HS-27A (cell line): ENCODE measurements around the gene IL12RB1.

Source experiments
- DNase-seq: peaks from one replicate; pipeline ENCODE4 v3.0.0-alpha.2; 2012; ENCODE audit warnings: low read depth, missing footprints

IL12RB1 gene

DNA sequence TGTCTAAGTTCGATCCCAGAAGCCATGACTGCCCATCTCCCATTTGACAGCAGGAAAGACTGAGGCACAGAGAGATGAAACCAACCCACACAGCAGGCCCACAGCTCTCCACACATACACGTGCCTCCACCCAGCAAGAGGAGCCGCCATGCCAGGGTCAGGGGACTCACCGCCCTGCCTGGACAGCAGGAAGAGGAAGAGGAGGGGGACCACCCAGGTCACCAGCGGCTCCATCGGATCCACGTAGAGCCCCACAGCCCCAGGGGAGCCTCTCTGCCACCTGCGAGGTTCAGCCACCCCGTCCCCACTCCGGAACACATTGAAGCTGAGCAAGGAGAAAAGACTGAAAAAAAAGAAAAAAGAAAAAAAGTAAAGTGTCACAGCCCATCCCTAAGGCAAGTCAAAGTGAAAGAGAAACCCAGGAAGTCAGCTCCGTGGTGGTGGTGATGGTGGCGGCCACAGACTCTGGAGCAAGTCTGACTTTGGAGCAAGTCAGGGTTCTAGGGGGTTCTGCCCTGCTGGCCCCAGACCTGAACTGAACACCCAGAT lies at the start of gene IL12RB1:
IL12RB1 (minus strand) TSS at position 345 of the 549 bp plus-strand sequence; CDS start at position 234, 111 bp downstream.
- no peak for DNase-seq

DNA sequence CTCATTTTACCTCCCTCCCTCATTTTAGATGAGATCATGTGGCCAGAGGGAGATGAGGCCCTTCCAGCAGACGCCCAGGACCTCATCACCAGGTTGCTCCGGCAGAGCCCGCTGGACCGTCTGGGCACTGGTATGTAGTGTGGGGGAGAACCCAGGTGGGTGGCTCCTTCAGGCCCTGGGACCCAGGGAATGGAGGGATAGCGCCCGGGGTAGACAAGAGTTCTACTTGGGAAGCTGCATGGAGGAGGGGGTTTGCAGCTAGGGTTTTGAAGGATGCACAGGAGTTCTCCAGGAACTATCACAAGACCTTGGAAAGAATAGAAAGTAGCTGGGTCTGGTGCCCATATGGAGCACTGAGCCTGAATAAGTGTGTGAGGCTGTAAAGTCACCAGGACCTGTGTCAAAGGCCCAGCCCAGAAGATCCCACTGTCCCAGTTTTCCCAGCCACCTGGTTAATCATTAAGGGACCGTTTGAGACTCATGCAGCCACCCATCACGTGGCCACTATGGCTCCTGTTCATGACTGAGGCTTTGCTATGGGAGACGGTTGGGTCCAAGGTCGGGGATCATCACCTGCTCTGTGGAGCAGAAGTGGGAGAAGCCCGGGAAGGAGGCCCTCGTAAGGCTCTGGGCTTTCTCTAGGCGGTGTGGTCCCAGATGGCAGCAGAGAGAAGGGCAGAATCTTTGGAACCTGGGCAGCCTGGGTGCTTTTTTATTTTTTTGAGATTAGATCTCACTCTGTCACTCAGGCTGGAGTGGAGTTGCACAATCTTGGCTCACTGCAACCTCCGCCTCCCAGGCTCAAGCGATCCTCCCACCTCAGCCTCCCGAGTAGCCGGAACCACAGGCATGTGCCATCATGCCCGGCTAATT lies 49.2 kb upstream of the IL12RB1 start:
- no peak for DNase-seq

DNA sequence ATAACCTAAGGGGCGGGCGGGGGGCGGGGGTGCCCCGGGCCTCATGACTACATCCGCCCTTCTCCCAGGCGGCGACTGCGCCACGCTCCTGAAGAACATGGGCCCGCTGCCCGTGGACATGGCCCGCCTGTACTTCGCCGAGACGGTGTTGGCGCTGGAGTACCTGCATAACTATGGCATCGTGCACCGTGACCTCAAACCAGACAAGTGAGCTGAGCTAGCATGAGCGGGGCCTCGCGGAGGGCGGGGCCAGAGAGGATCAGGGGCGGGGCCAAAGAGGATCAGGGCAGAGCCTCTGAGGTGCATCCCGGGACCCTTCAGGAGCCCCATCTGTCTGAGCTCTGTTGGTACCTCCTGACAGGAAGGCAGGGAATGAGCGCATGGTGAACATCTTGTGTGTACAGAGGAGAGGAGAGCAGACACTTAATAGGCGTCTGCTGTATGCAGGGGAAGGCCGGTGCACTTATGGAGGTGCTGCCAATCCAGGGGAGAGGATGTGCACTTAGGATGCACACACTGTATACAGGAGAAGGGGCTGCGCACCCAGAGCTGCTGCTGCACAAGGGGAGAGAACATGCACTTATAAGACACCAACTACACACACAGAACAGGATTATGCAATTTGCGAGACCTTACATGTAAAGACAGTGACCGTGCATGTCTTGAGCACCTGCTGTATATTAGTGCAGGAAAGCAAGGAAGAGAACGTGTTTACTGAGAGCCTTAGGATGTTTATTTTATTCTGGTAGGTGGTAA lies 45.3 kb upstream of the IL12RB1 start:
- no peak for DNase-seq

- DNase-seq, result no peak
These were observed 43.9 kb upstream of the IL12RB1 start for GRCh38 chr19:18130523-18131242.

DNA sequence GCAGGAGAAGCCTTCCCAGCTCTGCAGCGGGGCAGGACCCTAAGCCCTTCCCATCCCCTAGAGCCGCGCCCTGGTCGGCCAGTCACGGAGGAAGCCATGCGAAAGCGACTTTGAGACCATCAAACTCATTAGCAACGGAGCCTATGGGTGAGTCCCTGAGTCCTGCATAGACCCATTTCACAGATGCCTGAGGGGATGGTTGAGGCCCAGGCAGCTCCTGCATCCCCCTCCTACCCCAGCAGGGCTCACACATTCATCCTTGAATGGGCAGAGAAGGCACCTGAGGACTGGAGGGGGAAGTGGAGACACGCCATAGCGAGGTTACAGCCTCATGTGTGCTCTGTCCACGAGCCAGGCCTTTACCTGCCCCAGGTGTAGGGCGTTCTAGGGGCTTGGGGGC lies 42.1 kb upstream of the IL12RB1 start:
- no peak for DNase-seq

DNA sequence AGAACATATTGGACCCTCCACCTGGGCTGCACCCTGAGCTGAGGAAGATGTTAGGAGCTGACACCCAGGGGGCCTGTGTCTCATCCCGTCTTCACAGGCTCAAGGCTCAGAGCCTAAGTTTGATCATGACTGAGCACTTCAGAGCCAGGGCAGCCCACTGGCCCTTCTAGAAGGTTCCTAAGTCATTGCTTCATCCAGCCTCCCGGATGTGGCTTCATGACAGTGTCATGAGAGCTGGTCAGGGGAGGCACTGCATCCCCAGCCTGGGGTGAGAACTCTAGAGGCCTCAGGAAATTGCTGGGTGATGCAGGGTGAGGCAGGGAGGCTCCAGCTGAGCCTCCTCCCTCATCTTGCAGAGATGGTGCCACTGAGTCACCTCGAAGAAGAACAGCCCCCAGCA lies 41.3 kb upstream of the IL12RB1 start:
- no peak for DNase-seq

- DNase-seq, result no peak
These were observed 39.4 kb upstream of the IL12RB1 start for GRCh38 chr19:18126097-18126496.

DNA sequence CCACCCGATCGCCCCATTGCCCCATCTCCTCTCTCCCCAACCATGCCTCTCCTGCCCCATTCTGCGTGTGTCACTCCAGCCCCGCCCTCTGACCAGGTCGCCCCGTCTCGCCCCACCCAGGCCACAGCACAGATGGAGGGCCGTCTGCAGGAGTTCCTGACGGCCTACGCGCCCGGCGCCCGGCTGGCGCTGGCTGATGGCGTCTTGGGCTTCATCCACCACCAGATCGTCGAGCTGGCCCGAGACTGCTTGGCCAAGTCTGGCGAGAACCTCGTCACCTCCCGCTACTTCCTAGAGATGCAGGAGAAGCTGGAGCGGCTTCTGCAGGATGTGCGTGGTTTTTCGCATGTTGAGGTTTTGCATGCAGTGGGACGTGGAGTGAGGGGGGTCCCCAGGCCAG lies 37.1 kb upstream of the IL12RB1 start:
- no peak for DNase-seq

DNA sequence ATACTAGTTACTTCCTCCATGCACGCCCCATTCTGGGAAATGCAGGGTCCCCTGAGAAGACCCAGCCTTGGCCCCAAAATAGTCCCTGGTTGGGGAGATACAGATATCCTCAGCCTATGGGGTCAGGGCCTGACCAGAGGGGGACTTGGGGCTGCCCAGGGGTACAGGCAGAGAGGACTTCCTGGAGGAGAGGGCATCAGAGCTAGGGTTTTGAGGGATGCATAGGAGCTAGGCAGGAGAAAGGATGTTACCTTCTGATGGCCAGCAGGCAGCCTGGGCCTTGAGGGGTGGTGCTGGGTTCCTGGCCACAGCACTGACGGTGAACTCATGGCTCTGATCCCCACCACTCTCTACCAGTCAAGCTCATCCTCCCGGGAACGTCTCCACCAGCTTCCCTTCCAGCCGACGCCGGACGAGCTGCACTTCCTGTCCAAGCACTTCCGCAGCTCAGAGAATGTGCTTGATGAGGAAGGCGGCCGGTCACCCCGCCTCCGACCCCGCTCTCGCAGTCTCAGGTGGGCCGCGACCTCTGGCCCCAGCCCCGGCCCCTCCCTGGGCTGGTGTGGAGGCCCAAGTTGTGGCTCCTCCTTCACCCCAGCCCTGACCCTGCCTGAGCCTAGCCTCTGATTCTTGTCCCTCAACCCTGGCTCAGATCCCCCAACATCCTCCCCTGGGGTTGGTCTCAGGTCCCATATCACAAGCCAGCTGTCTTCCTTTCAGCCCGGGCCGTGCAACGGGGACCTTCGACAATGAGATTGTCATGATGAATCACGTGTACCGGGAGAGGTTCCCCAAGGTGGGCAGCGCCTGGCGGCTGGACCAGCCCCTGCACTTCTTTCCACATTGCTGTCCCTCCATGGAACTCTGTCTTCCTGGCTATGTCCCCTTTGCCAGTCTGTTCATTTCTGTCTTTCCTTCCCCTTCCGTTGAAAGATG lies 36.4 kb upstream of the IL12RB1 start:
- DNase-seq, result no peak

GRCh38 chr19:18122424-18122823 lies 35.7 kb upstream of the IL12RB1 start:
- no peak for DNase-seq

- no peak for DNase-seq
These were observed 34.4 kb upstream of the IL12RB1 start for GRCh38 chr19:18121166-18121565.

DNA sequence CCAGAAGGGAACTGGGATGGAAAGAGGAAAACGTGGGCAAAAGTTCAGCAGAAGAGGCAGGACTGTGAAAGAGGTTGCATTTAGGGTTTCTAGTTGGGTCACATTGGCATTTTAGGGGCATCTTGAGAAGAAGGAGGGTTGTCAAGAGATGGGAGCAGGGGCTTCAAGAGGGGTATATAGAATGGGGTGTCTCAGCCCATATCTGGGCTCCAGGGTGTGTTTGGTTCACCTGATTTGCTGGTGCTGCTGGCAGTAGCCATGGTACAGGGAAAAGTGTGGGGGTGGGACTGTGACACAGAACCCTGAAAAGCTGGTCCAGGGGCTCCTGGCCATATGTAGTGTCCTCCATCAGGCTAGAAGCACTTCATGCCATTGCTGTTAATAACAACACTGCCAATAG lies 33.4 kb upstream of the IL12RB1 start:
- DNase-seq, result no peak

GRCh38 chr19:18119717-18120105 lies 33.0 kb upstream of the IL12RB1 start:
- no peak for DNase-seq

DNA sequence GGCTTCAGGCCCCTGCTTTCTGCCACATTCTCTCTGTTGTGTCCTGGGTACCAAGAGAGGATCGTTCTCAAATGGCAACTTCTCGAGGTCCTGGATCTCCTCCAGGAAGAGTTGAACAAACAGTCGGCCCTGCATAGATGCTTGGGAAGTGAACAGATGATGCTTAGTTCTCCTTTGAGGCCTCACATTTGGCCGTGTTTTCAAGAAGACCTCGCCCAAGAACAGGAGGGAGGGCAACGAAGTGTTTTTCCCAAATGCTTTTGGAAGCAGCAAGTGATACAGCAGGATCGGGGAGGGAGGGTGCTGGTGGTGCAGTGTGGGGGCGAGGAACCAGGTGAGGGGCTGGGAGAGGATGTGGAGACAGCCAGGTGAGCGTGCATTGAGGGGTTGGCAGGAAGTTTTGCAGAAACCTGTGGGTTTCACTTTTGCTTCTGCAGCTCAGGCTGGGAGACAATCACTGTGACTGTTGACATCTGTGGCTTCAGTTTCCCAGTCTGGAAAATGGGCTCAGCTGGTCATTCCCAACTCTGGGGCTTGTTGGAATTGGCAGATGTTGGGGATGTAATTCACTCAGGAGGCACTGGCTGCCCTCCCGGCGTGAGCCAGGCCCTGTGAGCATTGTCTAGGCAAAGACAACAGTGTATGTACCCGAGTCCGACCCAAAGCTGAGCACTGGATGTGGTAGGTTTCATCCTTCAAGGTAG lies 32.4 kb upstream of the IL12RB1 start:
- DNase-seq, result no peak

GRCh38 chr19:18118420-18119012 lies 31.8 kb upstream of the IL12RB1 start:
- DNase-seq, result no peak

GRCh38 chr19:18117692-18118378 lies 31.1 kb upstream of the IL12RB1 start:
- no peak for DNase-seq

DNA sequence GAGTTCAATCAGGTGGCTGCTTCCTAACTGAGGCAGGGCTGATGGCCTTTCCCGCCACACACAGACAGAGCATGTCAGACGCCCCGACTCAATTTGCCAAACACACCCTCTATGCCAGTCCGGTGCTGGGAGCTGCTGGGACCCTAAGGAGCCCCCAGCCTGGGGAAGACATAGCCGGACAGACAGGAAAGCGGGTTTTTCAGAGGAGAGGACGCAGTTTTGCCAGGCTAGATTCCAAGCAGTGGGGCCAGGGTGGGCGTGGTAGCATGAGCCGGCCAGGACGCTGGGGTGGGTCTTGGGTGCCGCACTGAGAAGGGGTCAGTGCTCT lies 30.6 kb upstream of the IL12RB1 start:
- no peak for DNase-seq

DNA sequence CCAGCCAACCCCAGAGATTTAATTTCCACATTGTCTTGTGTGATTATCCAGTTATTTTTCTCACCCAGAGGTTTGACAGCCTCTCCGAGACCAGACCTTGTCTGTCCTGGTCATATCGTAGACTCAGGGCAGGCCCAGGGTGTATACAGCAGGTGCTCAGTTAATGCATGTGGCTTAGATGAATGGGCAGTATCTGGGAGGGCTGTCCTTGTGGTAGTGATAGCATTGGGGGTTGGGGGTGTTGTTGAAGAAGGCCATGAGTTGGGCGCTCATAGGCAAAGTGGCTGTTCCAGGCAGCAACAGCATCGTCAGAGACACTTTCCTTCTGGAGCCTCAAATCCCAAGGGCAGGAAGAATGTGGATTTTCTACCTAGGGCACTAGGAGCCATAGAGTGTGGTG lies 27.7 kb upstream of the IL12RB1 start:
- DNase-seq, result no peak

GRCh38 chr19:18113827-18114226 lies 27.1 kb upstream of the IL12RB1 start:
- no peak for DNase-seq

- DNase-seq, result no peak
These were observed 26.3 kb upstream of the IL12RB1 start for GRCh38 chr19:18112989-18113478.
